Measurements from ENCODE around the gene LRRC14B. TPM values are rescaled to one million over a fixed set of nuclear protein-coding genes. Genes with fewer than 3 reads are reported as not detected.

Gene LRRC14B
- not detected in 5 replicates for total RNA-seq (2022; extraction: Qiagen RNA extraction)

GRCh38 chr5:191036-191948 lies at the start of gene LRRC14B:
Gene LRRC14B (plus strand): TSS chr5:191495. CDS start chr5:191539, 44 bp downstream.

DNA sequence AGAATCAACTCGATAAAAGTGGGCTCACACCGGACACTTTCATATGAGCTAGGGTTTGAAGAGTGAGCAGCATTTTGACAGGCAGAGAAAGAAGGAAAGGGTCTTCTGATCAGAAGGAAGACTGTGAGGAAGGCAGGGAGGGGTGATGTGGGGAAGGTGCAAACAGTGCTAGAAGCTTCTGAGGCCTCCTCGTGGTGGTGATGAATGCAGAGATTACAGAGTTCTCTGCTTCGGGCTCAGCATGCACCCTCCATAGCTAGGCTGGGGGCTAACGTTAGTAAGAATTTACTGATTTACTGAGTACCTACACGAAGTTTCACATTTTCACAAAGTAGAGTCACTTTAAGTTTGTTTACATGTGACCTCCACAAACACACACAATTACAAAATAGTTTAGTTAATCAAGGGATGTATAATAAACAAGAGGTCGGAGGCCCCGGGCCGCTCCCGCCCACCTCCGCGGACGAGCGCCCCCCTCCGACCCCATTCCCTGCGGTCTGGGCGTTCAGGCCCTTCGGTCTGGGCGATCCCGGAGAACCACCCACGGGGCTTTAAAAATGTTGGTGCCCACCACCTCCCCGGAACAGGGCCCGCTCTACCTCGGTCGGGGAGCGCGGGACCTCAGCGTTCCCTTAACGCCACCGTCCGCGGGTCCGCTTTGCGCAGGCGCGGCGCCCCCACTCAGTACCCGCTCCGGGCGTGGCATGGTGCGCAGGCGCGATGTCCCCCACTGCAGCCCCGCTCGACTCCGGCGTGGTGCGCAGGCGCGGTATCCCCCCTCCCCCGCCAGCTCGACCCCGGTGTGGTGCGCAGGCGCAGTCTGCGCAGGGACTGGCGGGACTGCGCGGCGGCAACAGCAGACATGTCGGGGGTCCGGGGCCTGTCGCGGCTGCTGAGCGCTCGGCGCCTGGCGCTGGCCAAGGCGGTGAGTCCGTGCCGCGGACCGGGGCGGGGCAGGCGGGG lies 26.5 kb downstream of the LRRC14B start, which contains the start of the genes CCDC127 and SDHA:
CCDC127 (minus strand) TSS at position 660 of the 963 bp plus-strand sequence. CDS start 1,304 bp downstream, outside the sequence.
SDHA (plus strand) TSS at position 827 of the 963 bp plus-strand sequence; CDS start at position 863, 36 bp downstream.

Other genes with a start within 250 kb of the LRRC14B start
- gene PLEKHG4B, start 99.3 kb upstream of the LRRC14B start, total RNA-seq (2022; extraction: Qiagen RNA extraction) = 0.88 to 1.7 TPM (median 1.4 TPM) in 5 replicates
- 5.3 to 7.2 TPM (median 5.8 TPM) in 5 replicates for gene CCDC127, start 26.7 kb downstream of the LRRC14B start, total RNA-seq (2022; extraction: Qiagen RNA extraction)
- 103 to 125 TPM (median 124 TPM) in 5 replicates for gene SDHA, start 26.8 kb downstream of the LRRC14B start, total RNA-seq (2022; extraction: Qiagen RNA extraction)
- 153 to 195 TPM (median 187 TPM) in 5 replicates for gene PDCD6, start 80.2 kb downstream of the LRRC14B start, total RNA-seq (2022; extraction: Qiagen RNA extraction)
- gene AHRR, start 130.2 kb downstream of the LRRC14B start, total RNA-seq (2022; extraction: Qiagen RNA extraction) = 3.2 to 4.5 TPM (median 3.8 TPM) in 5 replicates